HEK293 (cell line): Measurements from ENCODE around the gene CAMKMT.

ENCODE experiments used
- ATF2 ChIP-seq: fragments of 450-650 bp; formaldehyde crosslinking; IDR thresholded peaks from 2 replicates; pipeline ENCODE4 v1.5.1; 2016; ENCODE audit warnings: missing biosample characterization, missing genetic modification characterization, low read depth
- CTCF ChIP-seq: fragments of 450-650 bp; formaldehyde crosslinking; IDR thresholded peaks from 2 replicates; pipeline ENCODE4 v1.5.1; 2016; ENCODE audit warnings: missing biosample characterization, missing genetic modification characterization
- PBX3 ChIP-seq: sonication (generic); formaldehyde crosslinking; IDR thresholded peaks from 2 replicates; pipeline ENCODE4 v1.8.1; 2022; ENCODE audit warnings: mild to moderate bottlenecking, moderate library complexity, missing genetic modification reagents
- ZBTB26 ChIP-seq: fragments of 450-650 bp; formaldehyde crosslinking; optimal IDR thresholded peaks from 2 replicates; pipeline ENCODE3; 2016; ENCODE audit warnings: missing biosample characterization, mild to moderate bottlenecking, missing genetic modification characterization
- ZEB2 ChIP-seq: fragments of 450-650 bp; formaldehyde crosslinking; IDR thresholded peaks from 2 replicates; pipeline ENCODE4 v1.5.1; 2016; ENCODE audit warnings: missing biosample characterization, missing genetic modification characterization
- ZFHX2 ChIP-seq: fragments of 450-650 bp; formaldehyde crosslinking; conservative IDR thresholded peaks from 2 replicates; pipeline ENCODE4 v1.5.1; 2016; ENCODE audit warnings: missing biosample characterization, missing genetic modification characterization
- ZNF174 ChIP-seq: fragments of 450-650 bp; formaldehyde crosslinking; IDR thresholded peaks from 2 replicates; pipeline ENCODE4 v1.5.0; 2017; ENCODE audit warnings: missing biosample characterization, mild to moderate bottlenecking, missing genetic modification characterization
- ZNF548 ChIP-seq: fragments of 450-650 bp; formaldehyde crosslinking; IDR thresholded peaks from 2 replicates; pipeline ENCODE4 v1.5.1; 2016; ENCODE audit warnings: missing biosample characterization, missing genetic modification characterization
- TF ChIP-seq, protein P1 (sequence below): fragments of 450-650 bp; formaldehyde crosslinking; IDR thresholded peaks from 2 replicates; pipeline ENCODE4 v1.5.1; 2017; ENCODE audit warnings: missing biosample characterization, missing genetic modification characterization
- TF ChIP-seq, protein P2 (sequence below): fragments of 450-650 bp; formaldehyde crosslinking; IDR thresholded peaks from 2 replicates; pipeline ENCODE4 v1.5.1; 2016; ENCODE audit warnings: missing biosample characterization, missing genetic modification characterization

DNA sequence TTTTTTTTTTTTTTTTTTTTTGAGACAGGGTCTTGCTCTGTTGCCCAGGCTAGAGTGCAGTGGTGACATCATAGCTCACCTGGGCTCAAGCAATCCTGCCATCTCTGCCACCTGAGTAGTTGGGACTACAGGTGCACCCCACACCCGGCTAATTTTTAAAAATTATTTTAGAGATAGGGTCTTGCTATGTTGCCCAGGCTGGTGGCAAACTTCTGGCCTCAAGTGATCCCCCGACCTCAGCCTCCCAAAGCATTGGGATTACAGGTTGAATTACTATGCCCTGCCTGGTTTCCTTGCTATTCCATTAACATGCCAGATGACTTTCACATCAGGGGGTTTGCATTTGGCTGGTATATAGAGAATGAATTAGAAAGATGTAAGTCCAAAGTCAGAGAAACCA lies 253.2 kb downstream of the CAMKMT start:
- TF ChIP-seq, protein P1, sequence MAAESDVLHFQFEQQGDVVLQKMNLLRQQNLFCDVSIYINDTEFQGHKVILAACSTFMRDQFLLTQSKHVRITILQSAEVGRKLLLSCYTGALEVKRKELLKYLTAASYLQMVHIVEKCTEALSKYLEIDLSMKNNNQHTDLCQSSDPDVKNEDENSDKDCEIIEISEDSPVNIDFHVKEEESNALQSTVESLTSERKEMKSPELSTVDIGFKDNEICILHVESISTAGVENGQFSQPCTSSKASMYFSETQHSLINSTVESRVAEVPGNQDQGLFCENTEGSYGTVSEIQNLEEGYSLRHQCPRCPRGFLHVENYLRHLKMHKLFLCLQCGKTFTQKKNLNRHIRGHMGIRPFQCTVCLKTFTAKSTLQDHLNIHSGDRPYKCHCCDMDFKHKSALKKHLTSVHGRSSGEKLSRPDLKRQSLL (tag by site-specific recombination) = no peak
- TF ChIP-seq ZBTB26 (no peak), PBX3 (CRISPR knock-in tag) (no peak), CTCF (tag by site-specific recombination) (no peak), ZFHX2 (no peak), ZEB2 (no peak), ZNF548 (tag by site-specific recombination) (no peak), ATF2 (tag by site-specific recombination) (no peak), ZNF174 (tag by site-specific recombination) (no peak)
- TF ChIP-seq, protein P2, sequence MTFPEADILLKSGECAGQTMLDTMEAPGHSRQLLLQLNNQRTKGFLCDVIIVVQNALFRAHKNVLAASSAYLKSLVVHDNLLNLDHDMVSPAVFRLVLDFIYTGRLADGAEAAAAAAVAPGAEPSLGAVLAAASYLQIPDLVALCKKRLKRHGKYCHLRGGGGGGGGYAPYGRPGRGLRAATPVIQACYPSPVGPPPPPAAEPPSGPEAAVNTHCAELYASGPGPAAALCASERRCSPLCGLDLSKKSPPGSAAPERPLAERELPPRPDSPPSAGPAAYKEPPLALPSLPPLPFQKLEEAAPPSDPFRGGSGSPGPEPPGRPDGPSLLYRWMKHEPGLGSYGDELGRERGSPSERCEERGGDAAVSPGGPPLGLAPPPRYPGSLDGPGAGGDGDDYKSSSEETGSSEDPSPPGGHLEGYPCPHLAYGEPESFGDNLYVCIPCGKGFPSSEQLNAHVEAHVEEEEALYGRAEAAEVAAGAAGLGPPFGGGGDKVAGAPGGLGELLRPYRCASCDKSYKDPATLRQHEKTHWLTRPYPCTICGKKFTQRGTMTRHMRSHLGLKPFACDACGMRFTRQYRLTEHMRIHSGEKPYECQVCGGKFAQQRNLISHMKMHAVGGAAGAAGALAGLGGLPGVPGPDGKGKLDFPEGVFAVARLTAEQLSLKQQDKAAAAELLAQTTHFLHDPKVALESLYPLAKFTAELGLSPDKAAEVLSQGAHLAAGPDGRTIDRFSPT (tag by site-specific recombination) = no peak
